ENCODE data around the gene TSPAN31. TPM values are rescaled to one million over a fixed set of nuclear protein-coding genes. Genes with fewer than 3 reads are reported as not detected.

TSPAN31 gene, protein sequence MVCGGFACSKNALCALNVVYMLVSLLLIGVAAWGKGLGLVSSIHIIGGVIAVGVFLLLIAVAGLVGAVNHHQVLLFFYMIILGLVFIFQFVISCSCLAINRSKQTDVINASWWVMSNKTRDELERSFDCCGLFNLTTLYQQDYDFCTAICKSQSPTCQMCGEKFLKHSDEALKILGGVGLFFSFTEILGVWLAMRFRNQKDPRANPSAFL
- total RNA-seq = 37.4 and 41.6 TPM in 2 replicates

DNA sequence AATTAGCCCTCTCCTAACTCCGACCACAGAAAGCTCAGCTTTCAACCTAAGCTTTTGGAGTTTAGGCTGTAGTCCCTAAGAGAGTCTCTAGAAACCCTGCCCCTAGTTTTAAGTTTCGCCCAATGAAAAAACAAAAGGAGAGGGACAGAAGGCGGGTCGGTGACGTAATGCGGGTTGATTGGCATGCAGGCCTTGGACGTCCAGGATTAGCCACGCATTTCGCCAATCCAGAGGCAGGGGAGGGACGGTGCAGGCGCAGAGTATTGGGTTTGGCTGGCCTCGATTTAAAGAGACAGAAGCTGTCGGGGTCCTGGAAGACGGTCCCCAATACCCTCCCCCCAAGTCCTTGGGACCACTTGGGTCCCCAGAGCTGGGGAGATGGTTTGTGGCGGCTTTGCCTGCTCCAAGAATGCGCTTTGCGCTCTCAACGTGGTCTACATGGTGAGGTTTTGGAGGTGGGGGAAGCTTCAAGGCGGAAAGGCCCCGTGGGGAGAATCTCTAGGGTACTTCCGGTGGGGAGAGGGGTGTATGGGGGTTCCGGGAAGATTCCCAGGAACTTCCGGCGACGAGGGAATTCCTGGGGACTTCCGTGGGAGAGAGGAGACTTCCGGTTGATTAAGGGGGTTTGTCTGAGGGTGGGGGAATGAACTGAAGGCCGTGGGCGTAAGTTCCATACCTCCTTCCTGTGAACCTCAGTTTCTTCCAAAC lies at the start of gene TSPAN31:
Gene TSPAN31 (plus strand): TSS at position 263 of the 708 bp plus-strand sequence. CDS start 116 bp downstream, at position 379.
- Histone ChIP-seq H3K4me2 (ENCODE audit: insufficient read depth, low read length) (peak within 1 kb of the TSS; percentile 97), H3K4me1 (ENCODE audit: insufficient read depth, low read length) (peaks cover 7% of the 10 kb centered on the region), H4K20me1 (ENCODE audit: insufficient read depth, low read length) (no peaks in the 10 kb centered on the region), H3K27me3 (ENCODE audit: insufficient read depth, low read length) (peaks cover 27% of the 10 kb centered on the region), H3K9me3 (ENCODE audit: low read depth, low read length) (no peaks in the 10 kb centered on the region), H3K79me2 (ENCODE audit: insufficient read depth, low read length) (peaks cover 23% of the 10 kb centered on the region), H3K4me3 (ENCODE audit: insufficient read depth, low read length) (peak within 1 kb of the TSS; percentile 97), H3K36me3 (ENCODE audit: insufficient read depth, low read length) (peaks cover 33% of the 10 kb centered on the region), H2AFZ (ENCODE audit: low read length) (peak within 1 kb of the TSS; percentile 78), H3K27ac (ENCODE audit: low read depth, low read length) (peak within 1 kb of the TSS; percentile 98)
- peak; percentile 99 for DNase-seq (ENCODE audit: insufficient read length, low spot score, missing footprints)
- TF ChIP-seq, protein P1, sequence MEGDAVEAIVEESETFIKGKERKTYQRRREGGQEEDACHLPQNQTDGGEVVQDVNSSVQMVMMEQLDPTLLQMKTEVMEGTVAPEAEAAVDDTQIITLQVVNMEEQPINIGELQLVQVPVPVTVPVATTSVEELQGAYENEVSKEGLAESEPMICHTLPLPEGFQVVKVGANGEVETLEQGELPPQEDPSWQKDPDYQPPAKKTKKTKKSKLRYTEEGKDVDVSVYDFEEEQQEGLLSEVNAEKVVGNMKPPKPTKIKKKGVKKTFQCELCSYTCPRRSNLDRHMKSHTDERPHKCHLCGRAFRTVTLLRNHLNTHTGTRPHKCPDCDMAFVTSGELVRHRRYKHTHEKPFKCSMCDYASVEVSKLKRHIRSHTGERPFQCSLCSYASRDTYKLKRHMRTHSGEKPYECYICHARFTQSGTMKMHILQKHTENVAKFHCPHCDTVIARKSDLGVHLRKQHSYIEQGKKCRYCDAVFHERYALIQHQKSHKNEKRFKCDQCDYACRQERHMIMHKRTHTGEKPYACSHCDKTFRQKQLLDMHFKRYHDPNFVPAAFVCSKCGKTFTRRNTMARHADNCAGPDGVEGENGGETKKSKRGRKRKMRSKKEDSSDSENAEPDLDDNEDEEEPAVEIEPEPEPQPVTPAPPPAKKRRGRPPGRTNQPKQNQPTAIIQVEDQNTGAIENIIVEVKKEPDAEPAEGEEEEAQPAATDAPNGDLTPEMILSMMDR (IDR thresholded peaks at IDR 0.05; ENCODE audit: extremely low read depth, low read depth, low read length) = no peak

DNA sequence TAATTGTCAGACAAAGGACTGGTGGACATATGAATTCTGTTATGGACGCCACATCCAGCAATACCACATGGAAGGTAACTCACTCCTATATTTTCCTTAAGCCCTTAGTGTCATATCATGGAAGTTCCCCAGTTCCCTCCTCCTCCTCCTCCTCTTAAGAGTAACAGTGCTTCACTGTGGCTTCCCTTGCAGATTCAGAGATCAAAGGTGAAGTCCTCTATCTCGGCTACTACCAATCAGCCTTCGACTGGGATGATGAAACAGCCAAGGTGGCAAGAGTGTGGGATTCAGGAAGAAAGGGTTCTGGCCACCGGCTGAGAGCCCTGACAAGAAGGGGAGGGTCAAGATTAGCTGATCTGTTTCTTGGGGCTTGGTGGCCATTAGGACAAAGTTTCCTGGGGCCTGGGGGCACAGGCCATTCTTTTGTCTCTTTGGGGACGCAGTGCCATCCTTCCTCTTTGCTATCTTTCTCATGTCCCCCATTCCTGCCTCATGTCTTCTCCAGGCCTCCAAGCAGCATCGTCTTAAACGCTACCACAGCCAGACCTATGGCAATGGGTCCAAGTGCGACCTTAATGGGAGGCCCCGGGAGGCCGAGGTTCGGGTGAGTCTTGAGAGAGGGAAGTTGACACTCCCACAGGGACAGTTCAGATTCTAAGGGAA lies 48.9 kb upstream of the TSPAN31 start:
- Histone ChIP-seq H3K4me3 (ENCODE audit: insufficient read depth, low read length) (no peak overlapping the region), H3K27me3 (ENCODE audit: insufficient read depth, low read length) (no peaks in the 10 kb centered on the region), H3K27ac (ENCODE audit: low read depth, low read length) (no peak overlapping the region), H3K9me3 (ENCODE audit: low read depth, low read length) (no peaks in the 10 kb centered on the region), H3K79me2 (ENCODE audit: insufficient read depth, low read length) (peaks cover 15% of the 10 kb centered on the region), H3K4me2 (ENCODE audit: insufficient read depth, low read length) (no peak overlapping the region), H3K4me1 (ENCODE audit: insufficient read depth, low read length) (peaks cover 6% of the 10 kb centered on the region), H2AFZ (ENCODE audit: low read length) (no peak overlapping the region), H3K36me3 (ENCODE audit: insufficient read depth, low read length) (peaks cover 26% of the 10 kb centered on the region), H4K20me1 (ENCODE audit: insufficient read depth, low read length) (no peaks in the 10 kb centered on the region)
- no peak for DNase-seq (ENCODE audit: insufficient read length, low spot score, missing footprints)
- TF ChIP-seq, protein P1 (IDR thresholded peaks at IDR 0.05; ENCODE audit: extremely low read depth, low read depth, low read length) = no peak

DNA sequence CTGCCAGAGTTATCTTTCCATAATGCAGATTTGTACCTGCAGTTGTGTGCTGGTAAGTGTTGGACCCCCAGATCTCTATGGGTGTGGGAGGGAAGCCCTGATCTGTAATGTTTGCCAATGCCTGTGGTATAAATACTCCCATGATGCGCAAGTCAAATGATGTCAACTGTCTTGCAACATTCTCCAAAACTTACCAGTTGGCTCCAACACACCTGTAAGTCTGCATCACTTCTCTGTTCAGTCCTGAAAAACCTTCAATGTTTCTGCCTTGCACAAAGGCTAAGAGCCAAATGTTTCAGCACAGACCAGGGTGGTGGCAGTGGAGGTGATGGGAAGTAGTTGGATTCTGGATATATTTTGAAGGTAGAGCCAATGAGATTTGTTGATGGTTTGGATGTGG lies 47.8 kb upstream of the TSPAN31 start:
- no peaks in the 10 kb centered on the region for H4K20me1 ChIP-seq (ENCODE audit: insufficient read depth, low read length)
- no peak overlapping the region for H3K4me3 ChIP-seq (ENCODE audit: insufficient read depth, low read length)
- peaks cover 6% of the 10 kb centered on the region for H3K4me1 ChIP-seq (ENCODE audit: insufficient read depth, low read length)
- no peak overlapping the region for H3K4me2 ChIP-seq (ENCODE audit: insufficient read depth, low read length)
- H3K27ac ChIP-seq (ENCODE audit: low read depth, low read length) = no peak overlapping the region
- peaks cover 15% of the 10 kb centered on the region for H3K79me2 ChIP-seq (ENCODE audit: insufficient read depth, low read length)
- TF ChIP-seq, protein P1 (IDR thresholded peaks at IDR 0.05; ENCODE audit: extremely low read depth, low read depth, low read length) = no peak
- no peaks in the 10 kb centered on the region for H3K27me3 ChIP-seq (ENCODE audit: insufficient read depth, low read length)
- H3K9me3 ChIP-seq (ENCODE audit: low read depth, low read length) = no peaks in the 10 kb centered on the region
- no peak overlapping the region for H2AFZ ChIP-seq (ENCODE audit: low read length)
- DNase-seq (ENCODE audit: insufficient read length, low spot score, missing footprints) = no peak
- H3K36me3 ChIP-seq (ENCODE audit: insufficient read depth, low read length) = peaks cover 26% of the 10 kb centered on the region

DNA sequence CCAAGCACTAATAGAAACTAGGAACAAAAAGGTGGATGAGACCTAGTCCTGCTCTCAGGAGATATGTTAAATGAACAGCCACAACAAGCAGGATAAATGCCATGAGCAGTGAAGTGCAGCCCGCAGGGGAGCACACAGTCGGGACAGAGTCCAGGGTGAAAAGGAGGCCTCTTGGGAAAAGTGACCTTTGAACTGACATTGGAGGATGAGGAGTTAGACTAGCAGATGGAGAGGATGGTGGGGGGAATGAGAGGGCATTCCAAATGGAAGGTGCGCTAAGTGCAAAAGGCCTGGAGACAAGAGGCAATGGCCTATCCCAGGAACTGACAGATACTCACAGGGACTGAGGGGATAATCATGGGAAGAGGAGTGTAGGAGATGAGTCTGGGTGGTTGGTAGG lies 46.4 kb upstream of the TSPAN31 start:
- H3K4me2 ChIP-seq (ENCODE audit: insufficient read depth, low read length) = no peak overlapping the region
- DNase-seq (ENCODE audit: insufficient read length, low spot score, missing footprints) = no peak
- H3K36me3 ChIP-seq (ENCODE audit: insufficient read depth, low read length) = peaks cover 31% of the 10 kb centered on the region
- H3K27ac ChIP-seq (ENCODE audit: low read depth, low read length) = no peak overlapping the region
- H3K9me3 ChIP-seq (ENCODE audit: low read depth, low read length) = no peaks in the 10 kb centered on the region
- H3K79me2 ChIP-seq (ENCODE audit: insufficient read depth, low read length) = peaks cover 15% of the 10 kb centered on the region
- peaks cover 6% of the 10 kb centered on the region for H3K4me1 ChIP-seq (ENCODE audit: insufficient read depth, low read length)
- TF ChIP-seq, protein P1 (IDR thresholded peaks at IDR 0.05; ENCODE audit: extremely low read depth, low read depth, low read length) = no peak
- no peak overlapping the region for H3K4me3 ChIP-seq (ENCODE audit: insufficient read depth, low read length)
- H3K27me3 ChIP-seq (ENCODE audit: insufficient read depth, low read length) = no peaks in the 10 kb centered on the region
- H4K20me1 ChIP-seq (ENCODE audit: insufficient read depth, low read length) = no peaks in the 10 kb centered on the region
- no peak overlapping the region for H2AFZ ChIP-seq (ENCODE audit: low read length)
